Mammary epithelial cell (primary cell): ENCODE results near the gene UQCC5.

ENCODE experiments used
- EZH2 ChIP-seq: IDR thresholded peaks from 2 replicates; pipeline ENCODE4 v1.6.1; 2012; ENCODE audit warnings: low read length, inconsistent platforms, borderline replicate concordance
- TF ChIP-seq, protein P1 (sequence below), 2 donors: IDR thresholded peaks in 1 of 2; conservative IDR thresholded peaks in 1 of 2; 2 replicates each; pipeline ENCODE4 v1.5.1; 2011 to 2012; ENCODE audit warnings: inconsistent platforms in 2 of 2, low read length in 2 of 2, mild to moderate bottlenecking in 2 of 2, control low read depth in 1 of 2, low read depth in 1 of 2; ENCODE audit not compliant: insufficient read depth in 1 of 2; ENCODE audit errors: extremely low read depth in 1 of 2

DNA sequence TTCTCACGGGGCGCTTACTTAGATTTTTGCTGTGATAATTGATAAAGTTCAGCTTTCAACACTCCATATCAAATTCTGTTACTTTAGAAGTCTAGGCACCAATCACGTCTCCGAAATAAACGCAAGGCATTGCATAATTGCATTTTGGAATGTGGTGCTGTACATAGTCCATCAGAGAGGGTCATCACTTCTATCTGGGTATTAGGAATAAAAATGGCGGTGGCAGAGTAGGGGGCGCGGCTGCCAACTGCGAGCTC lies 365 bp upstream of the UQCC5 start:
- TF ChIP-seq EZH2 = no peak
- TF ChIP-seq, protein P1, sequence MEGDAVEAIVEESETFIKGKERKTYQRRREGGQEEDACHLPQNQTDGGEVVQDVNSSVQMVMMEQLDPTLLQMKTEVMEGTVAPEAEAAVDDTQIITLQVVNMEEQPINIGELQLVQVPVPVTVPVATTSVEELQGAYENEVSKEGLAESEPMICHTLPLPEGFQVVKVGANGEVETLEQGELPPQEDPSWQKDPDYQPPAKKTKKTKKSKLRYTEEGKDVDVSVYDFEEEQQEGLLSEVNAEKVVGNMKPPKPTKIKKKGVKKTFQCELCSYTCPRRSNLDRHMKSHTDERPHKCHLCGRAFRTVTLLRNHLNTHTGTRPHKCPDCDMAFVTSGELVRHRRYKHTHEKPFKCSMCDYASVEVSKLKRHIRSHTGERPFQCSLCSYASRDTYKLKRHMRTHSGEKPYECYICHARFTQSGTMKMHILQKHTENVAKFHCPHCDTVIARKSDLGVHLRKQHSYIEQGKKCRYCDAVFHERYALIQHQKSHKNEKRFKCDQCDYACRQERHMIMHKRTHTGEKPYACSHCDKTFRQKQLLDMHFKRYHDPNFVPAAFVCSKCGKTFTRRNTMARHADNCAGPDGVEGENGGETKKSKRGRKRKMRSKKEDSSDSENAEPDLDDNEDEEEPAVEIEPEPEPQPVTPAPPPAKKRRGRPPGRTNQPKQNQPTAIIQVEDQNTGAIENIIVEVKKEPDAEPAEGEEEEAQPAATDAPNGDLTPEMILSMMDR (conservative IDR thresholded peaks at IDR 0.05 in 1 of 2, IDR thresholded peaks at IDR 0.05 in 1 of 2; ENCODE audit: extremely low read depth in 1 of 2, insufficient read depth in 1 of 2, low read depth in 1 of 2, low read length in 2 of 2) = no peak
